Ovary (tissue), 9 donors: ENCODE data around the gene BICDL2. TPM values are rescaled to one million over a fixed set of nuclear protein-coding genes. Genes with fewer than 3 reads are reported as not detected.

ENCODE experiments used
- DNase-seq, 5 donors: peaks; one replicate each; pipeline ENCODE4 v3.0.0-alpha.2; 2019 to 2020
- H3K27ac ChIP-seq, 2 donors: fragments of 200-600 bp; one replicate each; pipeline versions ENCODE4 v1.5.1 to v1.8.0; 2019 to 2022
- H3K27me3 ChIP-seq: fragments of 200-600 bp; one replicate; pipeline ENCODE4 v1.8.0; 2022
- H3K36me3 ChIP-seq: fragments of 200-600 bp; sonication (generic); one replicate; pipeline ENCODE4 v1.5.1; 2019
- H3K4me1 ChIP-seq: one replicate; pipeline ENCODE4 v1.8.1; 2013; ENCODE audit warnings: mild to moderate bottlenecking, moderate library complexity; ENCODE audit not compliant: insufficient read depth
- H3K4me3 ChIP-seq: fragments of 200-600 bp; sonication (generic); one replicate; pipeline ENCODE4 v1.5.1; 2017
- H3K9me3 ChIP-seq, 2 donors: fragments of 200-600 bp in 1 of 2; sonication (generic) in 1 of 2; one replicate each; pipeline versions ENCODE4 v1.5.1 to v1.8.1; 2013 to 2019; ENCODE audit warnings: mild to moderate bottlenecking in 1 of 2, moderate library complexity in 1 of 2
- EP300 ChIP-seq: sonication (generic); formaldehyde crosslinking; IDR thresholded peaks from one replicate; pipeline ENCODE4 v1.6.1; 2017; ENCODE audit warnings: antibody characterized with exemption
- POLR2A ChIP-seq: fragments of 450-650 bp; IDR thresholded peaks from one replicate; pipeline ENCODE4 v1.6.1; 2017; ENCODE audit warnings: antibody characterized with exemption, mild to moderate bottlenecking, moderate library complexity
- WGBS, 3 donors: extraction: QIAGEN DNeasy Blood & Tissue Kit in 1 of 3; methylation state at CpG; one replicate each; pipeline versions ENCODE4 v1.1.5 to v1.1.7; 2013 to 2017; 5-methylcytosine and 5-hydroxymethylcytosine counted together
- intact Hi-C, 4 donors: fragments of 100-400 bp; cut with DNase I; formaldehyde crosslinking; loops; one replicate each; pipeline versions ENCODE4 v1.11.0 to v1.15.1; 2022 to 2023
- polyA plus RNA-seq, 2 donors: library from polyadenylated mRNA; stranded (reverse); fragments of 200-250 nt in 1 of 2; fragments of 350-450 nt in 1 of 2; fragmentation: Illumina TruSeq in 1 of 2; extraction: RNeasy Lipid Tissue Mini Kit (QIAGEN cat#74804) in 1 of 2; gene quantifications; one replicate each; pipeline ENCODE4 v1.2.3, GENCODE V29; 2013 to 2014
- total RNA-seq, 7 donors: library from RNA; depleted of rRNA in 2 of 7; stranded (reverse); fragments of >200 nt in 2 of 7; fragmentation: NEBNext Ultra II Directional in 3 of 7; extraction: Animal tissue kit (Norgen Biotek cat#: 25700) in 3 of 7; gene quantifications; one replicate each; pipeline versions ENCODE4 v1.1.0 to v1.2.4, GENCODE V29; 2016 to 2023
- TF ChIP-seq, protein P1 (sequence below), 3 donors: fragments of 450-650 bp in 2 of 3; fragments of 200-600 bp in 1 of 3; IDR thresholded peaks; one replicate each; pipeline versions ENCODE4 v1.5.1 to v1.8.0; 2016 to 2022; ENCODE audit warnings: antibody characterized with exemption in 3 of 3, mild to moderate bottlenecking in 1 of 3
- donor health status: DM: no; HTN: no; CAD: no; lungs with moderate emphysema.
- donor health status: DM: no; HTN: no; CAD: no.
- donor health status: Bipolar disorder and iron deficiency.
- donor health status: DM: yes; HTN: yes; CAD: no.
- donor health status: DM: no; HTN: no; CAD: no.
- donor health status: DM: yes; HTN: yes; CAD: no.

BICDL2 gene
- total and polyA plus RNA-seq, 9 donors: 0.02 to 21.9 (median 1.3) TPM; not detected in 3

DNA sequence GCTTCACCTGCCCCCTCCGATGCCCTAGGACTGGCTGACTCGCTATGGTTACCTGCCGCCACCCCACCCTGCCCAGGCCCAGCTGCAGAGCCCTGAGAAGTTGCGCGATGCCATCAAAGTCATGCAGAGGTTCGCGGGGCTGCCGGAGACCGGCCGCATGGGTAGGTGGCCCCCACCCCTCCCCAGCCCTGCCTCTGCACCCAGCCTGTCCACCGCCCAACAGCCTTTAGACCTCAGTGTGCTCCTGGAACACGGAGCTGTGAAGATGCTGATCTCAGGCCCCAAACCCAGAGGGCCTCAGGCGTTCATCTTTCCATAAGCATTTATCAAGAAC is 10.6 kb upstream of the BICDL2 start:
- Histone ChIP-seq H3K27ac (no peak overlapping the region), H3K27me3 (peaks cover 4% of the 10 kb centered on the region), H3K36me3 (no peaks in the 10 kb centered on the region), H3K4me1 (peaks cover 5% of the 10 kb centered on the region), H3K4me3 (no peak overlapping the region), H3K9me3 (no peaks in the 10 kb centered on the region)
- no peak for DNase-seq
- TF ChIP-seq, protein P1, sequence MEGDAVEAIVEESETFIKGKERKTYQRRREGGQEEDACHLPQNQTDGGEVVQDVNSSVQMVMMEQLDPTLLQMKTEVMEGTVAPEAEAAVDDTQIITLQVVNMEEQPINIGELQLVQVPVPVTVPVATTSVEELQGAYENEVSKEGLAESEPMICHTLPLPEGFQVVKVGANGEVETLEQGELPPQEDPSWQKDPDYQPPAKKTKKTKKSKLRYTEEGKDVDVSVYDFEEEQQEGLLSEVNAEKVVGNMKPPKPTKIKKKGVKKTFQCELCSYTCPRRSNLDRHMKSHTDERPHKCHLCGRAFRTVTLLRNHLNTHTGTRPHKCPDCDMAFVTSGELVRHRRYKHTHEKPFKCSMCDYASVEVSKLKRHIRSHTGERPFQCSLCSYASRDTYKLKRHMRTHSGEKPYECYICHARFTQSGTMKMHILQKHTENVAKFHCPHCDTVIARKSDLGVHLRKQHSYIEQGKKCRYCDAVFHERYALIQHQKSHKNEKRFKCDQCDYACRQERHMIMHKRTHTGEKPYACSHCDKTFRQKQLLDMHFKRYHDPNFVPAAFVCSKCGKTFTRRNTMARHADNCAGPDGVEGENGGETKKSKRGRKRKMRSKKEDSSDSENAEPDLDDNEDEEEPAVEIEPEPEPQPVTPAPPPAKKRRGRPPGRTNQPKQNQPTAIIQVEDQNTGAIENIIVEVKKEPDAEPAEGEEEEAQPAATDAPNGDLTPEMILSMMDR (IDR thresholded peaks at IDR 0.05): no peak
- TF ChIP-seq EP300 (no peak), POLR2A (no peak)
- 6 to 9% (median 7%) methylated on average over 12 to 13 of the region's 13 CpGs for WGBS, 3 donors
- intact Hi-C loops: no loop called here

DNA sequence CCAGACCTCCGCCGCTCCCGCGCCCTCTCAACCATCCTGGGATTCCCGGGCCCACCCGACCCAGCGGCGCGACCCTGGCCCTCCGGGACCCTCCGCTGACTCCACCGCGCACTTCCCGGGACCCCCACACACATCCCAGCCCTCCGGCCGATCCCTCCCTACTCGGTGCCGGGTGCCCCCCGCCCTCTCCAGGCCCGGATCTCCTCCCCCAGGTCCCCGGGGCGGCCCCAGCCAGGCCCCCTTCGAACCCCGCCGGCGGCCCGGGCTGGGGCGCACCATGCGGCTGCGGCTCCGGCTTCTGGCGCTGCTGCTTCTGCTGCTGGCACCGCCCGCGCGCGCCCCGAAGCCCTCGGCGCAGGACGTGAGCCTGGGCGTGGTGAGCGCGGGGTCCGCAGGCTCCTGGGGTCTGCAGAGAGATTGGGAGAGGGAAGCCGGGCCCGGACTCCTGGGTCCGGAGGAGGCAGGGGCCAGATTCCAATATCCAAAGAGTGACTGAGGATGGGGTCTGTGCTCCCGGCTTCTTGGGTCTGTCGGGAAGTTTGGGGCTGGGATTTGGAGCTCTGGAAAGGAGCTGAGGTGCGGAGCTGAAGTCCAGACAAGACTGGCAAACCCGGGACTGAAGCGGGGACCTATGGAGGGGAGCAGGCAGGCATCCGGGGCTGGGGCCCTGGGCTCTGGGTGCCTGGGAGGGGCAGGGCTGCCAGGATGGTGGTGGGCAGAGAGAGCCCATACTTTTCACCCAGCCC is 10.1 kb upstream of the BICDL2 start:
- Histone ChIP-seq H3K36me3 (no peaks in the 10 kb centered on the region), H3K9me3 (no peaks in the 10 kb centered on the region), H3K27me3 (peaks cover 4% of the 10 kb centered on the region), H3K4me1 (peaks cover 5% of the 10 kb centered on the region), H3K27ac (no peak overlapping the region), H3K4me3 (no peak overlapping the region)
- 1 to 2% (median 1%) methylated on average over 38 to 54 of the region's 54 CpGs for WGBS, 3 donors
- intact Hi-C loops: no loop called here
- no peak for DNase-seq
- TF ChIP-seq, protein P1 (IDR thresholded peaks at IDR 0.05): no peak
- no peak for TF ChIP-seq POLR2A
- no peak for TF ChIP-seq EP300

GRCh38 chr16:3045758-3046640 is 9.3 kb upstream of the BICDL2 start, which contains the start of gene MMP25:
Gene MMP25, plus strand, starts transcription at chr16:3046561. Its CDS starts 357 bp downstream, at chr16:3046918.
- H3K4me1 ChIP-seq: peaks cover 5% of the 10 kb centered on the region
- no peak within 1 kb of the TSS for H3K27ac ChIP-seq
- peaks cover 4% of the 10 kb centered on the region for H3K27me3 ChIP-seq
- TF ChIP-seq POLR2A: no peak
- no peaks in the 10 kb centered on the region for H3K9me3 ChIP-seq
- H3K36me3 ChIP-seq: no peaks in the 10 kb centered on the region
- H3K4me3 ChIP-seq: peak within 1 kb of the TSS; percentile 6
- no peak for DNase-seq
- intact Hi-C loops: no loop called here
- 0 to 1% (median 1%) methylated on average over 53 to 86 of the region's 86 CpGs for WGBS, 3 donors

GRCh38 chr16:3044708-3045107 is 8.0 kb upstream of the BICDL2 start:
- no peaks in the 10 kb centered on the region for H3K9me3 ChIP-seq
- no peak overlapping the region for H3K27ac ChIP-seq
- H3K4me1 ChIP-seq: peaks cover 5% of the 10 kb centered on the region
- H3K4me3 ChIP-seq: no peak overlapping the region
- TF ChIP-seq POLR2A (no peak), EP300 (no peak)
- TF ChIP-seq, protein P1 (IDR thresholded peaks at IDR 0.05): no peak
- intact Hi-C loops: no loop called here
- H3K36me3 ChIP-seq: no peaks in the 10 kb centered on the region
- 81 to 87% (median 82%) methylated on average over 6 of the region's 6 CpGs for WGBS, 3 donors
- no peak for DNase-seq
- peaks cover 4% of the 10 kb centered on the region for H3K27me3 ChIP-seq

- TF ChIP-seq POLR2A: no peak
- no peak for TF ChIP-seq EP300
- TF ChIP-seq, protein P1 (IDR thresholded peaks at IDR 0.05): no peak
- intact Hi-C loops: no loop called here
- H3K36me3 ChIP-seq: no peaks in the 10 kb centered on the region
- H3K4me3 ChIP-seq: no peak overlapping the region
- peaks cover 5% of the 10 kb centered on the region for H3K4me1 ChIP-seq
- H3K9me3 ChIP-seq: no peaks in the 10 kb centered on the region
- peaks cover 4% of the 10 kb centered on the region for H3K27me3 ChIP-seq
- no peak overlapping the region for H3K27ac ChIP-seq
- 30 to 49% (median 36%) methylated on average over 3 of the region's 3 CpGs for WGBS, 3 donors
- DNase-seq: no peak
These were observed 5.6 kb upstream of the BICDL2 start for GRCh38 chr16:3042376-3042775.
